Tibial artery (tissue), 4 donors: ENCODE data around the gene KCNK13.

Experiments
- DNase-seq, 2 donors: peaks; one replicate each; pipeline ENCODE4 v3.0.0-alpha.2; 2019
- H3K27ac ChIP-seq, 2 donors: fragments of 200-600 bp; sonication (generic) in 1 of 2; 1 replicate in 1 of 2; 2 replicates in 1 of 2; pipeline ENCODE4 v1.5.1; 2018 to 2019; ENCODE audit warnings: mild to moderate bottlenecking in 1 of 2
- H3K27me3 ChIP-seq, 2 donors: fragments of 200-600 bp; sonication (generic) in 1 of 2; one replicate each; pipeline versions ENCODE4 v1.5.1 to v1.6.0; 2016 to 2019
- H3K36me3 ChIP-seq, 3 donors: fragments of 200-600 bp; sonication (generic) in 2 of 3; one replicate each; pipeline ENCODE4 v1.5.1; 2016 to 2019; ENCODE audit warnings: mild to moderate bottlenecking in 2 of 3
- H3K4me1 ChIP-seq, 4 donors: fragments of 200-600 bp; sonication (generic) in 2 of 4; 1 replicate in 3 of 4; 2 replicates in 1 of 4; pipeline ENCODE4 v1.5.1; 2016 to 2019
- H3K4me3 ChIP-seq, 2 donors: fragments of 200-600 bp; sonication (generic) in 1 of 2; 1 replicate in 1 of 2; 2 replicates in 1 of 2; pipeline ENCODE4 v1.5.1; 2018 to 2019; ENCODE audit warnings: mild to moderate bottlenecking in 2 of 2
- H3K9me3 ChIP-seq, 3 donors: fragments of 200-600 bp; sonication (generic) in 1 of 3; one replicate each; pipeline ENCODE4 v1.5.1; 2016 to 2019
- CTCF ChIP-seq, 2 experiments: fragments of 200-600 bp in 1 of 2; fragments of 450-650 bp in 1 of 2; IDR thresholded peaks; one replicate each; pipeline ENCODE4 v1.5.1; 2017 to 2019; ENCODE audit warnings: antibody characterized with exemption in 2 of 2, mild to moderate bottlenecking in 1 of 2, moderate library complexity in 1 of 2
- intact Hi-C: fragments of 100-400 bp; cut with DNase I; formaldehyde crosslinking; loops from one replicate; pipeline ENCODE4 v1.15.0; 2023; ENCODE audit warnings: low total_unique reads

Gene KCNK13

GRCh38 chr14:90103808-90104207 is 42.0 kb downstream of the KCNK13 start:
- H3K36me3 ChIP-seq = no peaks in the 10 kb centered on the region
- DNase-seq = no peak
- H3K27ac ChIP-seq = no peak overlapping the region
- no peaks in the 10 kb centered on the region for H3K9me3 ChIP-seq
- H3K4me3 ChIP-seq = no peak overlapping the region
- no peak for TF ChIP-seq CTCF (IDR thresholded peaks at IDR 0.05)
- no peaks in the 10 kb centered on the region for H3K27me3 ChIP-seq
- intact Hi-C loops = no loop called here
- H3K4me1 ChIP-seq = no peaks in the 10 kb centered on the region

- H3K27me3 ChIP-seq = no peaks in the 10 kb centered on the region
- H3K36me3 ChIP-seq = no peaks in the 10 kb centered on the region
- DNase-seq = no peak
- H3K4me3 ChIP-seq = no peak overlapping the region
- no peaks in the 10 kb centered on the region for H3K4me1 ChIP-seq
- intact Hi-C loops = no loop called here
- no peak for TF ChIP-seq CTCF (IDR thresholded peaks at IDR 0.05)
- H3K27ac ChIP-seq = no peak overlapping the region
- no peaks in the 10 kb centered on the region for H3K9me3 ChIP-seq
These were observed 44.0 kb downstream of the KCNK13 start for GRCh38 chr14:90105756-90106155.

GRCh38 chr14:90107789-90108188 is 46.0 kb downstream of the KCNK13 start:
- Histone ChIP-seq H3K4me3 (no peak overlapping the region), H3K27me3 (peaks cover 0 to 3% of the 10 kb centered on the region in 2 donors), H3K36me3 (no peaks in the 10 kb centered on the region), H3K27ac (no peak overlapping the region), H3K4me1 (no peaks in the 10 kb centered on the region), H3K9me3 (no peaks in the 10 kb centered on the region)
- no peak for TF ChIP-seq CTCF (IDR thresholded peaks at IDR 0.05)
- DNase-seq = no peak
- intact Hi-C loops = no loop called here

- no peak for DNase-seq
- intact Hi-C loops = no loop called here
These were observed 48.1 kb downstream of the KCNK13 start for GRCh38 chr14:90109858-90110257.

GRCh38 chr14:90111895-90112534 is 50.2 kb downstream of the KCNK13 start:
- Histone ChIP-seq H3K27me3 (peaks cover 0 to 3% of the 10 kb centered on the region in 2 donors), H3K36me3 (no peaks in the 10 kb centered on the region), H3K4me3 (no peak overlapping the region), H3K27ac (no peak overlapping the region), H3K9me3 (no peaks in the 10 kb centered on the region), H3K4me1 (no peaks in the 10 kb centered on the region)
- TF ChIP-seq CTCF (IDR thresholded peaks at IDR 0.05) = no peak
- intact Hi-C loops = no loop called here
- no peak for DNase-seq

More at GRCh38 chr14:90109858-90110257, 48.1 kb downstream of the KCNK13 start:
- Histone ChIP-seq H3K4me3 (no peak overlapping the region), H3K27ac (no peak overlapping the region), H3K36me3 (no peaks in the 10 kb centered on the region), H3K9me3 (no peaks in the 10 kb centered on the region), H3K27me3 (peaks cover 0 to 3% of the 10 kb centered on the region in 2 donors), H3K4me1 (no peaks in the 10 kb centered on the region)
- no peak for TF ChIP-seq CTCF (IDR thresholded peaks at IDR 0.05)

GRCh38 chr14:90114554-90114953 is 52.8 kb downstream of the KCNK13 start:
- H3K4me1 ChIP-seq = no peaks in the 10 kb centered on the region
- H3K9me3 ChIP-seq = no peaks in the 10 kb centered on the region
- no peak overlapping the region for H3K4me3 ChIP-seq
- TF ChIP-seq CTCF (IDR thresholded peaks at IDR 0.05) = no peak
- H3K27ac ChIP-seq = no peak overlapping the region
- no peak for DNase-seq
- H3K36me3 ChIP-seq = no peaks in the 10 kb centered on the region
- intact Hi-C loops = no loop called here
- peaks cover 0 to 3% of the 10 kb centered on the region in 2 donors for H3K27me3 ChIP-seq
